VCaP (cell line): ENCODE data around the gene DISC1.
"Not testable (repeated sequence)": the region's sequence is repeated elsewhere in the genome, so short reads cannot be mapped to it uniquely, and the experiment has no call there.

Source experiments
- H3K27ac ChIP-seq: fragments of 450-650 bp; 2 replicates; pipeline ENCODE4 v1.5.1; 2017
- TF ChIP-seq, protein P1 (sequence below): fragments of 450-650 bp; conservative IDR thresholded peaks from 2 replicates; pipeline ENCODE4 v1.5.1; 2017; ENCODE audit warnings: mild to moderate bottlenecking, moderate library complexity

Gene DISC1

GRCh38 chr1:231630558-231631205, 4.1 kb downstream of the DISC1 start:
- TF ChIP-seq, protein P1, sequence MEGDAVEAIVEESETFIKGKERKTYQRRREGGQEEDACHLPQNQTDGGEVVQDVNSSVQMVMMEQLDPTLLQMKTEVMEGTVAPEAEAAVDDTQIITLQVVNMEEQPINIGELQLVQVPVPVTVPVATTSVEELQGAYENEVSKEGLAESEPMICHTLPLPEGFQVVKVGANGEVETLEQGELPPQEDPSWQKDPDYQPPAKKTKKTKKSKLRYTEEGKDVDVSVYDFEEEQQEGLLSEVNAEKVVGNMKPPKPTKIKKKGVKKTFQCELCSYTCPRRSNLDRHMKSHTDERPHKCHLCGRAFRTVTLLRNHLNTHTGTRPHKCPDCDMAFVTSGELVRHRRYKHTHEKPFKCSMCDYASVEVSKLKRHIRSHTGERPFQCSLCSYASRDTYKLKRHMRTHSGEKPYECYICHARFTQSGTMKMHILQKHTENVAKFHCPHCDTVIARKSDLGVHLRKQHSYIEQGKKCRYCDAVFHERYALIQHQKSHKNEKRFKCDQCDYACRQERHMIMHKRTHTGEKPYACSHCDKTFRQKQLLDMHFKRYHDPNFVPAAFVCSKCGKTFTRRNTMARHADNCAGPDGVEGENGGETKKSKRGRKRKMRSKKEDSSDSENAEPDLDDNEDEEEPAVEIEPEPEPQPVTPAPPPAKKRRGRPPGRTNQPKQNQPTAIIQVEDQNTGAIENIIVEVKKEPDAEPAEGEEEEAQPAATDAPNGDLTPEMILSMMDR, result no peak
- no peak overlapping the region for H3K27ac ChIP-seq

GRCh38 chr1:231631717-231632116, 5.1 kb downstream of the DISC1 start:
- TF ChIP-seq, protein P1, result no peak
- H3K27ac ChIP-seq, result no peak overlapping the region

DNA sequence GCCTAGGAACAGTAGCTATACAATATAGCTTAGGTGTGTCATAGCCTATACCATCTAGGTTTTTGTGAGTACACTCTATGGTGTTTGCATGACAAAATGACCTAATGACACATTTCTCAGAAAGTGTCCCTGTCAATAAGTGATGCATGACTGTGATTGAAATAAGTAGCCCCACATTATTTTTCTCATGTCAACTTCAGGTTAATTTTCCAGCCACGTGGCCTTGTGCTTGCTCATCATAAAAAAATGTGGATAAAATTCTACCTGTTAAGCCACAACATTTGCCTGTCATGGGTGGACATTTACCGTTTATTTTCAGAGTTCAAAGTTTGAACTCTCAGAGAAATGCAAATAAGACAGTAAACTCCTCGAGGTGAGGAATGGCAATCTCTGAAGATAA, 5.5 kb downstream of the DISC1 start:
- H3K27ac ChIP-seq, result no peak overlapping the region
- TF ChIP-seq, protein P1, result no peak

GRCh38 chr1:231634323-231635013, 7.9 kb downstream of the DISC1 start:
- TF ChIP-seq, protein P1, result no peak
- H3K27ac ChIP-seq, result no peak overlapping the region

- H3K27ac ChIP-seq, result no peak overlapping the region
- TF ChIP-seq, protein P1, result no peak
Measured at GRCh38 chr1:231636157-231636556, 9.6 kb downstream of the DISC1 start.

DNA sequence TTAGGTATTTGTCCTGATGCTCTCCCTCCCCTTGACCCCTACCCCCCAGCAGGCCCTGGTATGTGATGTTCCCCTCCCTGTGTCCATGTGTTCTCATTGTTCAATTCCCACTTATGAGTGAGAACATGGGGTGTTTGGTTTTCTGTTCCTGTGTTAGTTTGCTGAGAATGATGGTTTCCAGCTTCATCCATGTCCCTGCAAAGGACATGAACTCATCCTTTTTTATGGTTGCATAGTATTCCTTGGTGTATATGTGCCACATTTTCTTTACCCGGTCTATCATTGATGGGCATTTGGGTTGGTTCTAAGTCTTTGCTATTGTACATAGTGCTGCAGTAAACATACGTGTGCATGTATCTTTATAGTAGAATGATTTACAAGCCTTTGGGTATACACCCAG, 10.3 kb downstream of the DISC1 start:
- H3K27ac ChIP-seq, result not testable (repeated sequence)

- no peak overlapping the region for H3K27ac ChIP-seq
- TF ChIP-seq, protein P1, result no peak
Measured at GRCh38 chr1:231638647-231639046, 12.1 kb downstream of the DISC1 start.

DNA sequence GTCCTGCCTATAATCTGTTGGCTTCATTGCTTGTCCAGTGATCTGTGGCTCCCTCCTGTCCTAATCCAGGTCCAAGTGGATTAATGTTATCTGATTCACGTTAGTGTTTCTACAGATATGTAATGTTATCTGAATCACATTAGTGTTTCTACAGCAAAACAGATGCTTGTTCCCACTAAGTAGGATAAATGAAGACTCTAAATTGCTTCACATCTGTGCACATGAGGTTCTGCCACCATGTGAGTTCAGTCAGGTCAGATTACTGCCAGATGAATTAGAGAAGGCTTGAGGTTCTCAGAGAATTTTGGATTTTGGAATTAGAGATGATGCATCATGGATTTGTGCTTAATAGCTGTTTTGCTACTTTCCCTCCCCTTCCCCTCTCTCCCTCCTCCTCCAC, 13.2 kb downstream of the DISC1 start:
- TF ChIP-seq, protein P1, result no peak
- no peak overlapping the region for H3K27ac ChIP-seq

DNA sequence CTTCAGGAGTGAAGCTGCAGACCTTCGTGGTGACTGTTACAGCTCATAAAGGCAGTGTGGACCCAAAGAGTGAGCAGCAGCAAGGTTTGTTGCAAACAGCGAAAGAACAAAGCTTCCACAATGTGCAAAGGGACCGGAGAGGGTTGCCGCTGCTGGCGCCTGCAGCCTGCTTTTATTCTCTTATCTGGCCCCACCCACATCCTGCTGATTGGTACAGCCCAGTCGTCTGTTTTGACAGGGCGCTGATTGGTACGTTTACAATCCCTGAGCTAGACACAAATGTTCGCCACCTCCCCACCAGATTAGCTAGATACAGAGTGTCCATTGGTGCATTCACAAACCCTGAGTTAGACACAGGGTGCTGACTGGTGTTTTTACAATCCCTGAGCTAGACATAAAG, 14.9 kb downstream of the DISC1 start:
- H3K27ac ChIP-seq, result not testable (repeated sequence)

- not testable (repeated sequence) for H3K27ac ChIP-seq
Measured at GRCh38 chr1:231642061-231642460, 15.5 kb downstream of the DISC1 start.
